Measurements from ENCODE around the gene SCYGR5. TPM values are rescaled to one million over a fixed set of nuclear protein-coding genes. Genes with fewer than 3 reads are reported as not detected.

The SCYGR5 gene
- total and polyA plus RNA-seq, 4 donors = not detected

- Histone ChIP-seq H3K4me1 (ENCODE audit: control insufficient read depth in 4 of 4, insufficient read depth in 4 of 4, low read length in 3 of 4) (no peaks in the 10 kb centered on the region), H3K27ac (ENCODE audit: low read depth in 1 of 2, low read length in 2 of 2) (no peak overlapping the region), H3K27me3 (ENCODE audit: control insufficient read depth in 4 of 4, insufficient read depth in 4 of 4, low read length in 3 of 4) (no peaks in the 10 kb centered on the region), H3K4me3 (ENCODE audit: low read depth in 1 of 3, low read length in 3 of 3) (no peak overlapping the region), H3K36me3 (ENCODE audit: control insufficient read depth in 4 of 4, insufficient read depth in 3 of 4, low read depth in 1 of 4, low read length in 3 of 4) (peaks cover 3 to 17% (median 14%) of the 10 kb centered on the region in 4 donors), H3K9ac (ENCODE audit: low read depth in 1 of 2, low read length in 2 of 2) (no peak overlapping the region), H3K9me3 (ENCODE audit: control insufficient read depth in 4 of 4, low read length in 3 of 4) (no peaks in the 10 kb centered on the region)
- 69% methylated on average over 5 of the region's 5 CpGs for WGBS
- DNase-seq (ENCODE audit: low spot score) = no peak
- TF ChIP-seq YY1 (IDR thresholded peaks at IDR 0.05) = no peak
- TF ChIP-seq SP1 (IDR thresholded peaks at IDR 0.05) = no peak
- TF ChIP-seq EGR1 (IDR thresholded peaks at IDR 0.05; ENCODE audit: low read depth in 2 of 2) = no peak
- TF ChIP-seq FOXA2 (IDR thresholded peaks at IDR 0.05) = no peak
- TF ChIP-seq HNF4A (conservative IDR thresholded peaks at IDR 0.05) = no peak
- no peak for TF ChIP-seq MAX (IDR thresholded peaks at IDR 0.05)
- TF ChIP-seq NR2F2 (IDR thresholded peaks at IDR 0.05) = no peak
- no peak for TF ChIP-seq ZBTB33 (IDR thresholded peaks at IDR 0.05)
- TF ChIP-seq HNF4G (IDR thresholded peaks at IDR 0.05) = no peak
- TF ChIP-seq GABPA (IDR thresholded peaks at IDR 0.05 in 1 of 2, conservative IDR thresholded peaks at IDR 0.05 in 1 of 2) = no peak
- no peak for TF ChIP-seq RXRA (IDR thresholded peaks at IDR 0.05)
- no peak for TF ChIP-seq FOXA1 (IDR thresholded peaks at IDR 0.05)
- no peak for TF ChIP-seq REST (IDR thresholded peaks at IDR 0.05)
- TF ChIP-seq JUND (IDR thresholded peaks at IDR 0.05) = no peak
- no peak for TF ChIP-seq TAF1 (conservative IDR thresholded peaks at IDR 0.05)
- no peak for TF ChIP-seq CTCF (IDR thresholded peaks at IDR 0.05; ENCODE audit: low read depth, low read length, missing input control)
- no peak for TF ChIP-seq RAD21 (IDR thresholded peaks at IDR 0.05)
- no peak for TF ChIP-seq ATF3 (IDR thresholded peaks at IDR 0.05)
Observed at GRCh38 chr2:227684258-227684657, 17.7 kb downstream of the SCYGR5 start.
